Tibial nerve (tissue), 4 donors: ENCODE results near the gene FGF19.

Experiments used
- CTCF ChIP-seq, 5 experiments: fragments of 200-600 bp in 3 of 5; fragments of 450-650 bp in 2 of 5; sonication (generic) in 3 of 5; IDR thresholded peaks; one replicate each; pipeline ENCODE4 v1.5.1; 2016 to 2019; ENCODE audit warnings: antibody characterized with exemption in 5 of 5, mild to moderate bottlenecking in 3 of 5, moderate library complexity in 2 of 5
- EP300 ChIP-seq, 2 donors: sonication (generic); formaldehyde crosslinking; IDR thresholded peaks; one replicate each; pipeline ENCODE4 v1.6.1; 2017; ENCODE audit warnings: antibody characterized with exemption in 2 of 2, mild to moderate bottlenecking in 1 of 2

GRCh38 chr11:69707176-69707575 lies 3.4 kb upstream of the FGF19 start:
- TF ChIP-seq CTCF (IDR thresholded peaks at IDR 0.05): no peak
- no peak for TF ChIP-seq EP300 (IDR thresholded peaks at IDR 0.05)
